HepG2 (cell line): Measurements from ENCODE around the gene CCND1. TPM values are rescaled to one million over a fixed set of nuclear protein-coding genes. Genes with fewer than 3 reads are reported as not detected.

Experiments used
- ATAC-seq: fragments of 200-7000 bp; cut with Tn5 transposase; 3 replicates; pipeline ENCODE4 v1.9.1; 2020; ENCODE audit warnings: mild to moderate bottlenecking, moderate library complexity
- BruUV-seq: library from RNA; stranded (reverse); fragments of 400-500 nt; replicated peaks from 2 replicates; lab custom pipeline; 2021; lab: Mats Ljungman, UMichigan
- CTCF ChIA-PET: fragments of 300-600 bp; formaldehyde crosslinking; extraction: SDS; loops from one replicate; lab custom pipeline; 2021; ENCODE audit warnings: low total read pairs, inconsistent platforms, low intra/inter-chr PET ratio; lab: Yijun Ruan, JAX
- POLR2A ChIA-PET: fragments of 350-600 bp; sonication (Branson Sonifier 250); formaldehyde crosslinking; loops from one replicate; lab custom pipeline; 2020; ENCODE audit warnings: antibody characterized with exemption, inconsistent platforms; lab: Yijun Ruan, JAX
- DNase-seq: peaks from one replicate; pipeline ENCODE4 v3.0.0-alpha.2; 2015; ENCODE audit warnings: low spot score
- FAIRE-seq: peaks from 3 replicates; lab custom pipeline; 2011; peaks lifted over from hg19 to GRCh38; lab: Jason Lieb, UNC
- H2AFZ ChIP-seq: one replicate; pipeline ENCODE4 v1.6.1; 2011; ENCODE audit warnings: low read length, inconsistent platforms
- H3K27ac ChIP-seq: fragments of 300-600 bp; 3 replicates; pipeline ENCODE4 v1.8.0; 2011; ENCODE audit warnings: mixed run types, mild to moderate bottlenecking, mixed read lengths, low read length, inconsistent platforms; ENCODE audit not compliant: insufficient read depth; ENCODE audit errors: extremely low read length
- H3K27me3 ChIP-seq, 2 experiments: fragments of 200-600 bp in 1 of 2; 2 replicates in 1 of 2; 3 replicates in 1 of 2; pipeline versions ENCODE4 v1.6.0 to v1.8.0; 2011; ENCODE audit warnings: low read length in 2 of 2, mild to moderate bottlenecking in 2 of 2, moderate library complexity in 2 of 2, inconsistent platforms in 1 of 2; ENCODE audit not compliant: insufficient read depth in 2 of 2, control insufficient read depth in 1 of 2
- H3K36me3 ChIP-seq, 2 experiments: fragments of 200-600 bp in 1 of 2; replicated peaks in 1 of 2; 2 replicates in 1 of 2; 3 replicates in 1 of 2; pipeline versions ENCODE4 v1.5.1 to v1.8.0; 2011; ENCODE audit warnings: low read length in 2 of 2, inconsistent platforms in 1 of 2; ENCODE audit not compliant: insufficient read depth in 2 of 2, control insufficient read depth in 1 of 2
- H3K4me1 ChIP-seq: 2 replicates; pipeline ENCODE4 v1.5.1; 2012; ENCODE audit warnings: low read length, inconsistent platforms; ENCODE audit not compliant: insufficient read depth
- H3K4me2 ChIP-seq: 2 replicates; pipeline ENCODE4 v1.6.0; 2011; ENCODE audit warnings: low read depth, low read length, inconsistent platforms
- H3K4me3 ChIP-seq, 3 experiments: fragments of 200-600 bp in 1 of 3; sonication (generic), shearing (Covaris generic) in 1 of 3; replicated peaks in 1 of 3; 2 replicates each; pipeline ENCODE4 v1.5.1; 2011 to 2016; ENCODE audit warnings: low read length in 3 of 3, inconsistent platforms in 2 of 3, low read depth in 2 of 3, mild to moderate bottlenecking in 2 of 3, control low read depth in 1 of 3, mixed read lengths in 1 of 3; ENCODE audit not compliant: insufficient read depth in 1 of 3
- H3K79me2 ChIP-seq: one replicate; pipeline ENCODE4 v1.6.1; 2011; ENCODE audit warnings: low read length, inconsistent platforms; ENCODE audit not compliant: insufficient read depth
- H3K9ac ChIP-seq: 2 replicates; pipeline ENCODE4 v1.6.0; 2011; ENCODE audit warnings: mild to moderate bottlenecking, low read depth, low read length, inconsistent platforms; ENCODE audit not compliant: insufficient read depth
- H3K9me3 ChIP-seq: 2 replicates; pipeline ENCODE4 v1.5.1; 2012; ENCODE audit warnings: mild to moderate bottlenecking, low read length
- H4K20me1 ChIP-seq: 2 replicates; pipeline ENCODE4 v1.6.0; 2011; ENCODE audit warnings: inconsistent platforms, mild to moderate bottlenecking, low read length, moderate library complexity; ENCODE audit not compliant: insufficient read depth
- AHDC1 ChIP-seq: sonication (generic); formaldehyde crosslinking; IDR thresholded peaks from 2 replicates; pipeline ENCODE4 v1.5.1; 2020; ENCODE audit warnings: mild to moderate bottlenecking, missing genetic modification reagents, borderline replicate concordance
- CENPX ChIP-seq: sonication (generic); formaldehyde crosslinking; IDR thresholded peaks from 2 replicates; pipeline ENCODE4 v1.9.0; 2021; ENCODE audit warnings: mild to moderate bottlenecking, missing genetic modification reagents, moderate library complexity
- KDM2A ChIP-seq: sonication (generic); formaldehyde crosslinking; IDR thresholded peaks from 2 replicates; pipeline ENCODE4 v1.4.0; 2020; ENCODE audit warnings: low read depth, missing genetic modification reagents, borderline replicate concordance
- POLR2A ChIP-seq, 2 experiments: IDR thresholded peaks; 2 replicates each; pipeline ENCODE4 v1.6.1; 2011; ENCODE audit warnings: low read depth in 2 of 2, low read length in 2 of 2, mild to moderate bottlenecking in 1 of 2, moderate library complexity in 1 of 2; ENCODE audit not compliant: insufficient read depth in 1 of 2
- POLR2AphosphoS5 ChIP-seq: IDR thresholded peaks from 2 replicates; pipeline ENCODE4 v1.6.1; 2012; ENCODE audit warnings: low read depth, low read length
- POLR2G ChIP-seq: fragments of 200-400 bp; formaldehyde crosslinking; IDR thresholded peaks from 2 replicates; pipeline ENCODE4 v1.6.1; 2018; ENCODE audit warnings: mild to moderate bottlenecking, low read depth, low read length, moderate library complexity
- RBM22 ChIP-seq: fragments of 200-400 bp; formaldehyde crosslinking; optimal IDR thresholded peaks from 2 replicates; pipeline ENCODE3; 2017; ENCODE audit warnings: mild to moderate bottlenecking, low read length, moderate library complexity
- ZC3H13 ChIP-seq: sonication (generic); formaldehyde crosslinking; IDR thresholded peaks from 2 replicates; pipeline ENCODE4 v1.8.1; 2023; ENCODE audit warnings: mild to moderate bottlenecking, missing genetic modification reagents, moderate library complexity
- ZNF263 ChIP-seq: sonication (generic); formaldehyde crosslinking; IDR thresholded peaks from 2 replicates; pipeline ENCODE4 v1.4.0; 2020; ENCODE audit warnings: missing genetic modification reagents
- ZNF326 ChIP-seq: sonication (generic); formaldehyde crosslinking; IDR thresholded peaks from 2 replicates; pipeline ENCODE4 v1.4.0; 2020; ENCODE audit warnings: missing genetic modification reagents, borderline replicate concordance
- ZNF329 ChIP-seq: sonication (generic); formaldehyde crosslinking; IDR thresholded peaks from 2 replicates; pipeline ENCODE4 v1.9.0; 2021; ENCODE audit warnings: low read depth, mild to moderate bottlenecking, missing genetic modification reagents
- ZNF44 ChIP-seq: sonication (generic); formaldehyde crosslinking; IDR thresholded peaks from 2 replicates; pipeline ENCODE4 v1.5.1; 2020; ENCODE audit warnings: mild to moderate bottlenecking, missing genetic modification reagents
- WGBS: methylation state at CpG from one replicate; pipeline ENCODE4 v1.1.6; 2017; ENCODE audit warnings: low lambda C conversion rate; 5-methylcytosine and 5-hydroxymethylcytosine counted together
- in situ Hi-C: cut with HindIII; loops from 2 replicates; pipeline ENCODE4 v1.10.0; 2017; ENCODE audit warnings: low pct_unique_long_range_greater_than_20kb; ENCODE audit not compliant: extremely low pct_ligation_motif_present
- intact Hi-C: fragments of 100-400 bp; cut with micrococcal nuclease; formaldehyde crosslinking; loops from one replicate; pipeline ENCODE4 v1.10.0; 2022; ENCODE audit not compliant: unreplicated experiment
- polyA plus RNA-seq, 8 experiments: library from polyadenylated mRNA; depleted of rRNA in 3 of 8; stranded (reverse) in 7 of 8; unstranded in 1 of 8; fragments of >200 nt; fragmentation: Illumina TruSeq in 4 of 8; extraction: Trizol in 4 of 8; gene quantifications; 2 replicates each; pipeline versions ENCODE4 v1.2.1 to v1.2.3, GENCODE V29; 2011 to 2016; ENCODE audit warnings: low read depth in 4 of 8, missing spikeins in 1 of 8, mixed read lengths in 1 of 8; ENCODE audit not compliant: insufficient read depth in 1 of 8
- total RNA-seq, 5 experiments: library from RNA; depleted of rRNA; stranded (reverse); fragments of >200 nt; fragmentation: Illumina TruSeq; extraction: Trizol; gene quantifications; 2 replicates each; pipeline ENCODE4 v1.2.3, GENCODE V29; 2016; ENCODE audit warnings: low read depth in 1 of 5

The CCND1 gene
- total and polyA plus RNA-seq, 2 of the 13 experiments (the other 11 are each of a cell fraction or from before 2014, with no cell fraction given) = 107 to 136 TPM

GRCh38 chr11:69645801-69646492, 5.0 kb downstream of the CCND1 start:
- H3K9ac ChIP-seq = no peak overlapping the region
- no peak for ATAC-seq
- 95% methylated on average over 21 of the region's 30 CpGs for WGBS
- H3K4me1 ChIP-seq = peaks cover 35% of the 10 kb centered on the region
- H3K4me3 ChIP-seq = no peak overlapping the region
- no peak for DNase-seq
- peaks cover 40% of the 10 kb centered on the region for H3K79me2 ChIP-seq
- BruUV-seq = no TSS peak
- no peaks in the 10 kb centered on the region; a peak in 1 of 5 replicates for H3K27me3 ChIP-seq
- no peaks in the 10 kb centered on the region for H3K9me3 ChIP-seq
- H2AFZ ChIP-seq = no peak overlapping the region
- H3K36me3 ChIP-seq = peaks cover 34 to 65% of the 10 kb centered on the region in 2 experiments
- POLR2A ChIA-PET = interaction anchor here (0.8 to 5.5 kb wide), 4 partner anchors 9 to 29 kb away, joined by 3 to 40 read pairs (median 20); partner anchors contain the start of gene LTO1
- peaks cover 42% of the 10 kb centered on the region for H4K20me1 ChIP-seq
- no peak for FAIRE-seq
- no peak overlapping the region for H3K4me2 ChIP-seq
- in situ Hi-C loops (loop anchor here (25.0 kb wide), 1 partner anchor 209 kb away; no protein-coding TSS in a partner anchor), intact Hi-C loops (loop anchor here (10.0 kb wide), 2 partner anchors 151 to 541 kb away; no protein-coding TSS in a partner anchor)
- H3K27ac ChIP-seq = no peak overlapping the region
- CTCF ChIA-PET = interaction anchor here (4.1 kb wide), 1 partner anchor 25 kb away, joined by 26 read pairs; no protein-coding TSS in a partner anchor
- TF ChIP-seq POLR2A (IDR thresholded peaks at IDR 0.05; ENCODE audit: insufficient read depth in 1 of 2, low read depth in 2 of 2, low read length in 2 of 2) (peak in 1 of 2 experiments; percentile 31; a peak in 1 of 4 replicates), AHDC1 (CRISPR knock-in tag) (no peak), ZNF329 (CRISPR knock-in tag) (no peak), RBM22 (peak; percentile 84), POLR2AphosphoS5 (peak; percentile 19; the same call in 1 of the 2 replicates), ZC3H13 (CRISPR knock-in tag) (peak; percentile 48), ZNF44 (CRISPR knock-in tag) (no peak), KDM2A (CRISPR knock-in tag) (no peak), ZNF326 (0 out of 2 replicates have a peak, but pooled peaks have one; percentile 18), POLR2G (peak; percentile 43), ZNF263 (CRISPR knock-in tag) (no peak), CENPX (CRISPR knock-in tag) (no peak)
